Suppressor macrophage (primary cell): ENCODE measurements around the gene SPAG16.
"Not testable (repeated sequence)": the region's sequence is repeated elsewhere in the genome, so short reads cannot be mapped to it uniquely, and the experiment has no call there.

Source experiments
- DNase-seq, 4 experiments: peaks; one replicate each; pipeline ENCODE4 v3.0.0-alpha.2; 2020 to 2022

The SPAG16 gene

GRCh38 chr2:213274143-213274542 lies 10.1 kb upstream of the SPAG16 start:
- no peak for DNase-seq

GRCh38 chr2:213275265-213275664 lies 9.0 kb upstream of the SPAG16 start:
- no peak for DNase-seq

- not testable (repeated sequence) for DNase-seq
Observed at GRCh38 chr2:213277134-213277533, 7.1 kb upstream of the SPAG16 start.

GRCh38 chr2:213279116-213279620 lies 5.1 kb upstream of the SPAG16 start:
- no peak for DNase-seq

GRCh38 chr2:213279971-213280370 lies 4.3 kb upstream of the SPAG16 start:
- no peak for DNase-seq

GRCh38 chr2:213281156-213281555 lies 3.1 kb upstream of the SPAG16 start:
- no peak for DNase-seq

GRCh38 chr2:213285404-213285803 lies 1.1 kb downstream of the SPAG16 start:
- DNase-seq: no peak

- DNase-seq: no peak
Observed at GRCh38 chr2:213286161-213286560, 1.9 kb downstream of the SPAG16 start.

GRCh38 chr2:213288913-213289700 lies 4.8 kb downstream of the SPAG16 start:
- no peak for DNase-seq

GRCh38 chr2:213290501-213290900 lies 6.2 kb downstream of the SPAG16 start:
- no peak for DNase-seq

GRCh38 chr2:213296270-213296669 lies 12.0 kb downstream of the SPAG16 start:
- DNase-seq: no peak

GRCh38 chr2:213306316-213306942 lies 22.2 kb downstream of the SPAG16 start:
- no peak for DNase-seq

- DNase-seq: peak in 2 of 4 experiments; percentile 18 to 25
Observed at GRCh38 chr2:213315168-213315876, 31.1 kb downstream of the SPAG16 start.

GRCh38 chr2:213316001-213316735 lies 31.9 kb downstream of the SPAG16 start:
- no peak for DNase-seq

GRCh38 chr2:213317929-213318328 lies 33.7 kb downstream of the SPAG16 start:
- no peak for DNase-seq

- DNase-seq: no peak
Observed at GRCh38 chr2:213320604-213321003, 36.3 kb downstream of the SPAG16 start.

GRCh38 chr2:213336253-213336770 lies 52.0 kb downstream of the SPAG16 start:
- DNase-seq: no peak

GRCh38 chr2:213353419-213353818 lies 69.2 kb downstream of the SPAG16 start:
- DNase-seq: no peak

- no peak for DNase-seq
Observed at GRCh38 chr2:213376644-213377043, 92.4 kb downstream of the SPAG16 start.

- DNase-seq: not testable (repeated sequence)
Observed at GRCh38 chr2:213407027-213407426, 122.8 kb downstream of the SPAG16 start.

GRCh38 chr2:213408426-213409070 lies 124.3 kb downstream of the SPAG16 start:
- DNase-seq: not testable (repeated sequence)

GRCh38 chr2:213410687-213411086 lies 126.4 kb downstream of the SPAG16 start:
- not testable (repeated sequence) for DNase-seq
